ENCODE data around the gene EXOC6B. TPM values are rescaled to one million over a fixed set of nuclear protein-coding genes. Genes with fewer than 3 reads are reported as not detected.
A peak's percentile ranks its signal among the peaks of the same experiment; 100 is the strongest.

The EXOC6B gene
- total RNA-seq, 1 donor from 2014 or later, result 32.2 TPM

- H3K4me1 Mint-ChIP-seq (ENCODE audit: low read depth), result peaks cover 55% of the 10 kb centered on the region
- no peak for TF ChIP-seq CTCF (IDR thresholded peaks at IDR 0.05)
- no peak for DNase-seq (ENCODE audit: low spot score)
- no peak overlapping the region for H3K4me3 Mint-ChIP-seq (ENCODE audit: unreplicated experiment)
- peaks cover 3% of the 10 kb centered on the region for H3K9me3 Mint-ChIP-seq (ENCODE audit: low read depth)
- no peaks in the 10 kb centered on the region for H3K27me3 Mint-ChIP-seq (ENCODE audit: low read depth)
- peaks cover 1% of the 10 kb centered on the region for H3K36me3 Mint-ChIP-seq (ENCODE audit: low read depth)
- no peak overlapping the region for H3K27ac Mint-ChIP-seq (ENCODE audit: unreplicated experiment)
Observed at GRCh38 chr2:72573232-72573631, 252.6 kb downstream of the EXOC6B start.

DNA sequence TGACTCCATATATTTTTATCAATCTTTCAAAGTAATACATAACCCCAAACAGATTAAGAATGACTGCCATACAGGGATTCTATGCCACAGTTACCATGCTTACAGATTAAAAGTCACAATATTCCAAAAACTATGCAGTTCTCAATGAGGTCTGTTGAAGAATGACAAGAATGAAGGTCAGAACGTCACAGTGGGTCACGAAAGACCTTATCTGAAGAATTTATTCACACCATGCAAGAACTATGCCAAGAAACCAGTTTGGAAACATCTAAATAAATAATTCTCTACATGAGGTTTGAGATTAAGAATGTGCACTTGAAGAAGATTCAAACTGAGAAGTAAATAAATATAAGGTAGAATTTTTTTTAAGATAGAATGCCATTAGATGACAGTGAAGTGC lies 253.3 kb downstream of the EXOC6B start:
- H3K4me1 Mint-ChIP-seq (ENCODE audit: low read depth), result peaks cover 60% of the 10 kb centered on the region
- TF ChIP-seq CTCF (IDR thresholded peaks at IDR 0.05), result no peak
- no peak for DNase-seq (ENCODE audit: low spot score)
- peaks cover 3% of the 10 kb centered on the region for H3K9me3 Mint-ChIP-seq (ENCODE audit: low read depth)
- H3K36me3 Mint-ChIP-seq (ENCODE audit: low read depth), result peaks cover 1% of the 10 kb centered on the region
- H3K27me3 Mint-ChIP-seq (ENCODE audit: low read depth), result no peaks in the 10 kb centered on the region
- H3K27ac Mint-ChIP-seq (ENCODE audit: unreplicated experiment), result no peak overlapping the region
- H3K4me3 Mint-ChIP-seq (ENCODE audit: unreplicated experiment), result no peak overlapping the region

GRCh38 chr2:72570413-72570812 lies 255.4 kb downstream of the EXOC6B start:
- Mint-ChIP-seq H3K9me3 (ENCODE audit: low read depth) (peaks cover 3% of the 10 kb centered on the region), H3K4me1 (ENCODE audit: low read depth) (peaks cover 41% of the 10 kb centered on the region), H3K27me3 (ENCODE audit: low read depth) (no peaks in the 10 kb centered on the region), H3K36me3 (ENCODE audit: low read depth) (peaks cover 1% of the 10 kb centered on the region), H3K27ac (ENCODE audit: unreplicated experiment) (peak overlapping the region; percentile 17), H3K4me3 (ENCODE audit: unreplicated experiment) (no peak overlapping the region)
- DNase-seq (ENCODE audit: low spot score), result no peak
- TF ChIP-seq CTCF (IDR thresholded peaks at IDR 0.05), result no peak

DNA sequence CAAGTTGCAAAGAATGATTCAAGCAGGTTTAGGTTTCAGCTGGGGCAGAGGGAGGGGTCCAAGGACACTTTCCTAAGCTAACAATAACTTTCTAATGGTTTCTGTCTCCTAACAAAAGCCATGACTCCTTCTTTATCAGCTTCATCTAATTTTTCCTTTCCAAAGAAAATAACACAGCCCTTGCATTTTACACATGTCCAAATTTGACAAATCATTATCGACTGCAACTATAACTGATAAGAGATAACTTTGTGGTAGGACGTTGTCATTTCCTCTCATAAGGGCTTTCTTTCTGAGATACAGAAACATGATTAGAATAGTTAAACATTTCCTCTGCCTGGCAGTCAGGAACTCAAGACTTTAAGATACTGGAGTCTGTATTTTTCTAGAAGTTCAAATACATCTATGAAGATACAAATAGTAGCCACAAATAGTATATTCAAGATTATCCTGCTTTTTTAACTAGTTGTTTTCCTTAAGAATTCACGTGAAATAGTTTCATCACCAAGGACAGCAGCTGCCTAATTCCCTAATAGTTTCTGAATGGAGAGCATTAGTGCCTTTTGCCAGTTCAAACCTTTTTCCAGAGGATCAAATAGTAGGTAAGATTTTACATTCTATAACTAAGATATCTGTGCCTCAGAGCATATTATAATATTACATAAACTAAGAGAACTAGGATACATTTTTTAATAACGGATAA lies 263.2 kb downstream of the EXOC6B start:
- Mint-ChIP-seq H3K36me3 (ENCODE audit: low read depth) (peaks cover 2% of the 10 kb centered on the region), H3K4me3 (ENCODE audit: unreplicated experiment) (no peak overlapping the region), H3K9me3 (ENCODE audit: low read depth) (no peaks in the 10 kb centered on the region), H3K4me1 (ENCODE audit: low read depth) (peaks cover 40% of the 10 kb centered on the region), H3K27ac (ENCODE audit: unreplicated experiment) (peak overlapping the region; percentile 87), H3K27me3 (ENCODE audit: low read depth) (no peaks in the 10 kb centered on the region)
- no peak for TF ChIP-seq CTCF (IDR thresholded peaks at IDR 0.05)
- no peak for DNase-seq (ENCODE audit: low spot score)

- H3K4me3 Mint-ChIP-seq (ENCODE audit: unreplicated experiment), result no peak overlapping the region
- H3K27ac Mint-ChIP-seq (ENCODE audit: unreplicated experiment), result peak overlapping the region; percentile 87
- TF ChIP-seq CTCF (IDR thresholded peaks at IDR 0.05), result no peak
- no peak for DNase-seq (ENCODE audit: low spot score)
- peaks cover 2% of the 10 kb centered on the region for H3K36me3 Mint-ChIP-seq (ENCODE audit: low read depth)
- H3K4me1 Mint-ChIP-seq (ENCODE audit: low read depth), result peaks cover 37% of the 10 kb centered on the region
- H3K9me3 Mint-ChIP-seq (ENCODE audit: low read depth), result no peaks in the 10 kb centered on the region
- no peaks in the 10 kb centered on the region for H3K27me3 Mint-ChIP-seq (ENCODE audit: low read depth)
Observed at GRCh38 chr2:72561621-72562318, 264.1 kb downstream of the EXOC6B start.

Data from chondrocyte (in vitro differentiated cells).